Heart left ventricle (tissue), 16 donors: ENCODE measurements around the gene MRM2. TPM values are rescaled to one million over a fixed set of nuclear protein-coding genes. Genes with fewer than 3 reads are reported as not detected.

Source experiments
- ATAC-seq, 4 donors: fragments of 200-7000 bp; cut with Tn5 transposase; one replicate each; pipeline ENCODE4 v1.9.1; 2020 to 2022; ENCODE audit warnings: moderate library complexity in 4 of 4, mild to moderate bottlenecking in 3 of 4, moderate number of reproducible peaks in 1 of 4
- DNase-seq, 5 donors: peaks; one replicate each; pipeline ENCODE4 v3.0.0-alpha.2; 2020
- H3K27ac ChIP-seq, 12 donors: fragments of 200-600 bp; sonication (generic) in 4 of 12; one replicate each; pipeline versions ENCODE4 v1.5.0 to v1.8.0; 2016 to 2022; ENCODE audit warnings: mild to moderate bottlenecking in 2 of 12
- H3K27me3 ChIP-seq, 9 donors: fragments of 200-600 bp; sonication (generic) in 2 of 9; one replicate each; pipeline versions ENCODE4 v1.5.1 to v1.8.0; 2016 to 2022; ENCODE audit warnings: mild to moderate bottlenecking in 3 of 9
- H3K36me3 ChIP-seq, 9 donors: fragments of 200-600 bp; sonication (generic) in 2 of 9; one replicate each; pipeline versions ENCODE4 v1.5.0 to v1.8.0; 2018 to 2022; ENCODE audit warnings: mild to moderate bottlenecking in 2 of 9
- H3K4me1 ChIP-seq, 12 donors: fragments of 200-600 bp; sonication (generic) in 4 of 12; one replicate each; pipeline versions ENCODE4 v1.5.0 to v1.8.0; 2016 to 2022; ENCODE audit warnings: mild to moderate bottlenecking in 3 of 12
- H3K4me3 ChIP-seq, 12 donors: fragments of 200-600 bp; sonication (generic) in 4 of 12; one replicate each; pipeline versions ENCODE4 v1.5.0 to v1.8.0; 2017 to 2022; ENCODE audit warnings: mild to moderate bottlenecking in 9 of 12, moderate library complexity in 4 of 12
- H3K9me3 ChIP-seq, 12 donors: fragments of 200-600 bp; sonication (generic) in 4 of 12; one replicate each; pipeline versions ENCODE4 v1.5.0 to v1.8.0; 2016 to 2022; ENCODE audit warnings: mild to moderate bottlenecking in 1 of 12
- POLR2A ChIP-seq, 2 donors: fragments of 450-650 bp; IDR thresholded peaks; one replicate each; pipeline ENCODE4 v1.6.1; 2017; ENCODE audit warnings: antibody characterized with exemption in 2 of 2, mild to moderate bottlenecking in 2 of 2, moderate library complexity in 2 of 2
- whole genome bisulfite sequencing, 4 donors: extraction: QIAGEN DNeasy Blood & Tissue Kit in 2 of 4; methylation state at CpG; one replicate each; pipeline versions ENCODE4 v1.1.5 to v1.1.7; 2013 to 2018; 5-methylcytosine and 5-hydroxymethylcytosine counted together
- intact Hi-C, 10 donors: fragments of 100-400 bp; cut with DNase I; formaldehyde crosslinking; loops; one replicate each; pipeline versions ENCODE4 v1.11.1 to v1.14.2; 2022
- polyA plus RNA-seq, 2 donors: library from polyadenylated mRNA; stranded (reverse); fragments of 200-250 nt; gene quantifications; one replicate each; pipeline ENCODE4 v1.2.3, GENCODE V29; 2013
- total RNA-seq, 9 donors: library from RNA; depleted of rRNA in 2 of 9; stranded (reverse); fragments of >200 nt in 2 of 9; fragmentation: NEBNext Ultra II Directional in 3 of 9; extraction: Animal tissue kit (Norgen Biotek cat#: 25700) in 3 of 9; gene quantifications; one replicate each; pipeline versions ENCODE4 v1.1.0 to v1.2.4, GENCODE V29; 2016 to 2023
- TF ChIP-seq, protein P1 (sequence below), 12 donors: fragments of 200-600 bp; sonication (generic) in 4 of 12; IDR thresholded peaks; one replicate each; pipeline versions ENCODE4 v1.5.0 to v1.8.0; 2018 to 2022; ENCODE audit warnings: antibody characterized with exemption in 12 of 12, mild to moderate bottlenecking in 5 of 12
- donor health status: ischemic (EF 13 %, LVEDD 7.1; RV severe dilation, severe dysfunction).
- donor health status: healthy with polysubstance abuse.
- donor health status: DM: no; HTN: yes; CAD: no.
- donor health status: DM: no; HTN: no; CAD: no.
- donor health status: ischemic (EF 25% LVEDD 6.9; RV normal size, moderate dysfunction).
- donor health status: ischemic (EF 25% LVEDD 5.7; RV mildly dilated, moderate dysfunction).
- donor health status: healthy.
- donor health status: DM: yes; HTN: yes; CAD: no.
- donor health status: ischemic (EF 35%, LVEDD 5.7; RV mildly dilated, moderate dysfunction).
- donor health status: nonischemic (EF 11% LVEDD 7.7; RV severe dilation, severe dysfunction).
- donor health status: DM: yes; HTN: yes; CAD: no.
- donor health status: PGD.
- donor health status: ischemic (EF 29% LVEDD 5.4; RV normal size, mild dysfunction).
- donor health status: nonischemic (EF 23%, LVEDD 6.1; RV moderate dilation, normal function).

Gene MRM2
- total and polyA plus RNA-seq, 11 donors, result 14.2 to 31.5 (median 20.3) TPM

DNA sequence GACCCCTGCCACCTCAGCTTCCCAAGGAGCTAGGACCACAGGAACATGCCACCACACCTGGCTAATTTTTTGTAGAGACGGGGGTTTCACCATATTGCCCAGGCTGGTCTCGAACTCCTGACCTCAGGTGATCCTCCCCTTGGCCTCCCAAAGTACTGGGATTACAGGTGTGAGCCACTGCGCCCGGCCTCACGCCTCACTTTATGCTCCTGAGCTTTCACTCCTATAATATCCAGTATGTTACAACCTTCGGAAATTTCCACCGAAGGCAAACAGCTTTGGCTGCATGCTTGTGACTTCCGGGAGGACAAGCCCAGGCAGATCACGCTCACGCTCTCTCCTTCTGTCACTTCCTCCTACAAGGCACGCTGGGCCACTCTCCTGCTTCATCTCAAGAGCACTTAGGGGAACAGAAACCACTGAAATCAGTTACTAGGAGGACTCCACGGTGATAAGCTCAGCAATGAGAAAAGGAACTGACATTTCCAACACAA is 4.8 kb downstream of the MRM2 start:
- WGBS, 4 donors, result 82 to 86% (median 85%) methylated on average over 12 of the region's 12 CpGs
- DNase-seq (peak in 4 of 5 donors; percentile 44 to 64 (median 49)), ATAC-seq (peak in 2 of 4 donors; percentile 27)
- TF ChIP-seq, protein P1, sequence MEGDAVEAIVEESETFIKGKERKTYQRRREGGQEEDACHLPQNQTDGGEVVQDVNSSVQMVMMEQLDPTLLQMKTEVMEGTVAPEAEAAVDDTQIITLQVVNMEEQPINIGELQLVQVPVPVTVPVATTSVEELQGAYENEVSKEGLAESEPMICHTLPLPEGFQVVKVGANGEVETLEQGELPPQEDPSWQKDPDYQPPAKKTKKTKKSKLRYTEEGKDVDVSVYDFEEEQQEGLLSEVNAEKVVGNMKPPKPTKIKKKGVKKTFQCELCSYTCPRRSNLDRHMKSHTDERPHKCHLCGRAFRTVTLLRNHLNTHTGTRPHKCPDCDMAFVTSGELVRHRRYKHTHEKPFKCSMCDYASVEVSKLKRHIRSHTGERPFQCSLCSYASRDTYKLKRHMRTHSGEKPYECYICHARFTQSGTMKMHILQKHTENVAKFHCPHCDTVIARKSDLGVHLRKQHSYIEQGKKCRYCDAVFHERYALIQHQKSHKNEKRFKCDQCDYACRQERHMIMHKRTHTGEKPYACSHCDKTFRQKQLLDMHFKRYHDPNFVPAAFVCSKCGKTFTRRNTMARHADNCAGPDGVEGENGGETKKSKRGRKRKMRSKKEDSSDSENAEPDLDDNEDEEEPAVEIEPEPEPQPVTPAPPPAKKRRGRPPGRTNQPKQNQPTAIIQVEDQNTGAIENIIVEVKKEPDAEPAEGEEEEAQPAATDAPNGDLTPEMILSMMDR (IDR thresholded peaks at IDR 0.05), result no peak
- TF ChIP-seq POLR2A (IDR thresholded peaks at IDR 0.05), result no peak
- Histone ChIP-seq H3K27ac (peak overlapping the region in 7 of 12 donors; percentile 20 to 88 (median 38)), H3K27me3 (no peaks in the 10 kb centered on the region), H3K9me3 (no peaks in the 10 kb centered on the region), H3K4me1 (peaks cover under 1 to 50% (median 19%) of the 10 kb centered on the region in 12 donors), H3K36me3 (peaks cover 0 to 62% (median 46%) of the 10 kb centered on the region in 9 donors), H3K4me3 (no peak overlapping the region)
- intact Hi-C loops, result no loop called here

DNA sequence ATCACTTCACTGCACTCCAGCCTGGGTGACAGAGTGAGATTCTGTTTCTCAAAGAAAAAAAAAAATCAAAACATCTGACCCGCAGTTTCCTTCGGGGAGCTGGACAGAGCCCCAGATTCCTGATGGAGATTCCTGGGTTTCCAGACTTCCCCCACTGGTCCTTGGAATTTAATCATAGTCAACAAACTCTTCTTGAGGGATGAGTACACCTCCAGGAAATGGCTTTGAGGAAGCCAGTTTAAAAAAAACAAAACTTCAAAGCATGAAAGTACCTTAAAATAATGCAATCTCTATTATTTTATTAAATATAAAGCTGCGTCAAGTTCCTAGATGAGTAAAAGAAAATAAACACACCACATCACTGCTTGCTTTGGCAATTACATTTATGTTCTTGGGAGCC is 8.1 kb downstream of the MRM2 start:
- intact Hi-C loops, result loop anchor here in 1 of 10 donors (5.0 kb wide), 1 partner anchor 113 kb away; no protein-coding TSS in a partner anchor
- peak overlapping the region in 1 of 12 donors; percentile 15 for H3K27ac ChIP-seq

DNA sequence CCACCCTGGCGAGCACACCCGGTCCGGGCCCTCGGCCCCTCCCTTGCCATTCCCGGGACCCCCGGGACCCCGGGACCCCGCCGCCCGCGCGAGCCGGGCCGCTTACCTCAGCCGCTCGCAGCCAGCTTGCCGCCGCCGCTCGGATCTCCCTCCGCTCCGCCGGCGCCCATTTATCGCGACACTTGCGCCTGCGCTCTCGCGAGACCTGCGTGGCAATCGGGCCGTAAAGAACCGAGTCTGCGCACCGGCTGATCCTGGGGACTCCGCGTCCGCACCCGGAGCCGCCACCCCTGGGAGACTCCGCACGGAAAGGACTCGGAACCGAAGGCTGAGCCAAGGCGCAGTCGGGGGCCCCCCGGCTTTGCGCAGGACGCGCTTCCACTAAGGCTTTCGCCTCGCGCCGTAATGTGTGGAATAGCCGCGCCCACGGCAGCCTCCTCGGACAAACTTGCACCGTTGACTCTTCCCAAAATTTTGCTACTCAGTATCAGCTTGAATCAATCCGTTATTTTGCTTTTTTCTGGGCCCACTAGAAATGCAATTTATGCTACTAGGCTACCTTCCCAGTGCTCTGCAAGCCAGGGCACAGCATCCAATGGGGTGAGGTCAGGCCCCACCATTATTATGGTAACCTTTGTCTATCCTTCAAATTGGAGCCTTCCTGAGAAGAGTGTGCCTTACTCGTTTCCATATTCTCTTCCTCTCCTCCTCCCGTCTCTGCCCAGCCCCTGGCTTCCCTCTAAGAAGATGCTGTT is 9.1 kb downstream of the MRM2 start, which contains the start of gene MAD1L1:
Gene MAD1L1 (minus strand): TSS at position 180 of the 755 bp plus-strand sequence. CDS start 2,812 bp downstream, outside the sequence.
- intact Hi-C loops, result loop anchor here in 1 of 10 donors (5.0 kb wide), 1 partner anchor 114 kb away; no protein-coding TSS in a partner anchor
- H3K27ac ChIP-seq, result peak within 1 kb of the TSS in 11 of 12 donors; percentile 24 to 87 (median 79)
- peak; percentile 74 to 94 (median 92) for ATAC-seq

More for the DNA sequence above, 8.1 kb downstream of the MRM2 start:
- TF ChIP-seq POLR2A (IDR thresholded peaks at IDR 0.05), result no peak
- TF ChIP-seq, protein P1 (IDR thresholded peaks at IDR 0.05), result no peak
- H3K4me1 ChIP-seq, result peaks cover 2 to 48% (median 22%) of the 10 kb centered on the region in 12 donors
- no peak overlapping the region for H3K4me3 ChIP-seq
- no peak for DNase-seq
- no peaks in the 10 kb centered on the region for H3K9me3 ChIP-seq
- WGBS, 4 donors, result 54 to 73% (median 63%) methylated on average over 3 of the region's 3 CpGs
- ATAC-seq, result no peak
- no peaks in the 10 kb centered on the region for H3K27me3 ChIP-seq
- peaks cover 0 to 56% (median 48%) of the 10 kb centered on the region in 9 donors for H3K36me3 ChIP-seq

More for the DNA sequence above, 9.1 kb downstream of the MRM2 start, which contains the start of gene MAD1L1:
- TF ChIP-seq, protein P1 (IDR thresholded peaks at IDR 0.05), result peak in 1 of 12 donors; percentile 8
- TF ChIP-seq POLR2A (IDR thresholded peaks at IDR 0.05), result peak in 1 of 2 donors; percentile 56
- WGBS, 4 donors, result 0 to 1% (median 0%) methylated on average over 34 to 63 of the region's 63 CpGs
- DNase-seq, result peak; percentile 90 to 96 (median 91)
- Histone ChIP-seq H3K27me3 (no peaks in the 10 kb centered on the region), H3K36me3 (peaks cover 0 to 52% (median 42%) of the 10 kb centered on the region in 9 donors), H3K4me3 (peak within 1 kb of the TSS; percentile 82 to 100 (median 96)), H3K9me3 (no peaks in the 10 kb centered on the region), H3K4me1 (peaks cover 2 to 41% (median 22%) of the 10 kb centered on the region in 12 donors)
